WTC11 (cell line): ENCODE measurements around the gene TRIM46. TPM values are rescaled to one million over a fixed set of nuclear protein-coding genes. Genes with fewer than 3 reads are reported as not detected.

Experiments
- ATAC-seq: fragments of 200-7000 bp; cut with Tn5 transposase; 2 replicates; pipeline ENCODE4 v1.10.0; 2021; ENCODE audit warnings: mild to moderate bottlenecking, moderate library complexity
- CTCF ChIA-PET: fragments of 300-600 bp; sonication (Branson Sonifier 250); formaldehyde crosslinking; loops from one replicate; lab custom pipeline; 2021; ENCODE audit warnings: antibody characterized with exemption; lab: Charles Lee
- POLR2A ChIA-PET: fragments of 350-600 bp; sonication (Branson Sonifier 250); formaldehyde crosslinking; loops from one replicate; lab custom pipeline; 2021; ENCODE audit warnings: antibody characterized with exemption; lab: Charles Lee
- DNase-seq: peaks from one replicate; pipeline ENCODE4 v3.0.0; 2021; ENCODE audit warnings: low spot score
- H3K27ac Mint-ChIP-seq: 2 replicates; pipeline ENCODE4 v1.8.0; 2021; ENCODE audit warnings: mixed read lengths
- H3K27me3 Mint-ChIP-seq: 2 replicates; pipeline ENCODE4 v1.8.0; 2021; ENCODE audit warnings: low read depth, mild to moderate bottlenecking, moderate library complexity, mixed read lengths
- H3K36me3 Mint-ChIP-seq: 2 replicates; pipeline ENCODE4 v1.8.0; 2021; ENCODE audit warnings: mixed read lengths
- H3K4me1 Mint-ChIP-seq: 2 replicates; pipeline ENCODE4 v1.8.0; 2022; ENCODE audit warnings: mixed read lengths
- H3K4me3 Mint-ChIP-seq: 2 replicates; pipeline ENCODE4 v1.8.0; 2021; ENCODE audit warnings: mild to moderate bottlenecking, moderate library complexity, mixed read lengths
- H3K9me3 Mint-ChIP-seq: 2 replicates; pipeline ENCODE4 v1.8.0; 2021; ENCODE audit warnings: mixed read lengths
- ESRRA ChIP-seq: sonication (generic); formaldehyde crosslinking; IDR thresholded peaks from 2 replicates; pipeline ENCODE4 v1.8.1; 2022; ENCODE audit warnings: mild to moderate bottlenecking, missing genetic modification reagents, borderline replicate concordance
- ETV6 ChIP-seq: sonication (generic); formaldehyde crosslinking; IDR thresholded peaks from 2 replicates; pipeline ENCODE4 v1.8.1; 2022; ENCODE audit warnings: mild to moderate bottlenecking, missing genetic modification reagents
- FOXK1 ChIP-seq: sonication (generic); formaldehyde crosslinking; IDR thresholded peaks from 2 replicates; pipeline ENCODE4 v1.8.0; 2022; ENCODE audit warnings: mild to moderate bottlenecking, moderate library complexity, missing genetic modification reagents
- TP53 ChIP-seq: sonication (generic); formaldehyde crosslinking; IDR thresholded peaks from 2 replicates; pipeline ENCODE4 v1.8.1; 2023; ENCODE audit warnings: mild to moderate bottlenecking, missing genetic modification reagents
- ZNF317 ChIP-seq: sonication (generic); formaldehyde crosslinking; IDR thresholded peaks from 2 replicates; pipeline ENCODE4 v1.8.1; 2023; ENCODE audit warnings: low read depth, mild to moderate bottlenecking, moderate library complexity, missing genetic modification reagents, borderline replicate concordance
- total RNA-seq: library from RNA; stranded (reverse); gene quantifications from 3 replicates; pipeline ENCODE4 v1.2.3, GENCODE V29; 2021
- TF ChIP-seq, protein P1 (sequence below): sonication (generic); formaldehyde crosslinking; IDR thresholded peaks from 2 replicates; pipeline ENCODE4 v1.8.0; 2022; ENCODE audit warnings: missing genetic modification reagents
- TF ChIP-seq, protein P2 (sequence below): sonication (generic); formaldehyde crosslinking; IDR thresholded peaks from 2 replicates; pipeline ENCODE4 v1.8.0; 2022; ENCODE audit warnings: mild to moderate bottlenecking, missing genetic modification reagents
- TF ChIP-seq, protein P3 (sequence below): sonication (generic); formaldehyde crosslinking; IDR thresholded peaks from 2 replicates; pipeline ENCODE4 v1.8.1; 2022; ENCODE audit warnings: low read depth, mild to moderate bottlenecking, moderate library complexity, missing genetic modification reagents, borderline replicate concordance
- TF ChIP-seq, protein P4 (sequence below): sonication (generic); formaldehyde crosslinking; IDR thresholded peaks from 2 replicates; pipeline ENCODE4 v1.8.1; 2022; ENCODE audit warnings: missing genetic modification reagents, borderline replicate concordance
- TF ChIP-seq, protein P5 (sequence below): sonication (generic); formaldehyde crosslinking; IDR thresholded peaks from 2 replicates; pipeline ENCODE4 v1.8.1; 2023; ENCODE audit warnings: mild to moderate bottlenecking, missing genetic modification reagents, moderate library complexity
- TF ChIP-seq, protein P6 (sequence below): fragments of 250-450 bp; sonication (Bioruptor Pico); IDR thresholded peaks from 2 replicates; pipeline ENCODE4 v1.9.0; 2021; ENCODE audit warnings: mild to moderate bottlenecking, borderline replicate concordance

Gene TRIM46
- total RNA-seq, 1 experiment from 2014 or later: 22.1 TPM

DNA sequence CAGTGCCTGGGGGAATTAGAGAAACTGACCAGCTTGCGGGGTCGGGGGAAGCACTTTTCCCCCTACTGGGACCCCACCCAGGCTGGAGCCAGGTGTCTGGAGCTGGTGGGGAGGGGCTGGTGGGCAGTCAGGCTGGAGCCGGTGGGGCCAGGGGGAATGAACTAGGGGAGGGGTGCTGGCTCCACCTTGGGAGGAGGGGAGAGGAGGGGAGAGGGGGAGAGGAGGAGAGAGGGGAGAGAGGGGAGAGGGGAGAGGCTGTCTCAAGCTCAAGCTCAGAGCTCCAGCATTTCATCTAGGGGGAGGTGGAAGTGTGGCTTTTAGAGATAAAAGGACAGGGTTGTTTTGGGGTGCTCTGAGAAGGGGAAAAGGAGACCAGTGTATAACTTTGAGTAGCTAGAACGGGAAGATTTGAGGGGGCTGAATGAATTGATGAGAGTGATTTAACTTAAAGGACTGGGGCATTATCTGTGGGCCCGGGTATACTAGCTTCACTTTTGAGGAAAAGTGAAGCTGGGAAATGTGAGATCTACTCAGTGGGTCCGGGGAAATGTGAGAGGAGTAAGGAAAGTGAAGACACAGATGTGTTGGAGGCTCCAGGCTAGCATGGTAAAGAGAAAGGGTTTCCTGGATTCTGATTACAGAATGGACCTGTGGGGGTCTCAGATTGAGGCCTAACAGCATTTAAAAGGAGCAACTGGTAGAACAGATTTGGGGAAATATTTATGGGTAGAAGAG, 43.2 kb upstream of the TRIM46 start (continued):
- TF ChIP-seq, protein P1, sequence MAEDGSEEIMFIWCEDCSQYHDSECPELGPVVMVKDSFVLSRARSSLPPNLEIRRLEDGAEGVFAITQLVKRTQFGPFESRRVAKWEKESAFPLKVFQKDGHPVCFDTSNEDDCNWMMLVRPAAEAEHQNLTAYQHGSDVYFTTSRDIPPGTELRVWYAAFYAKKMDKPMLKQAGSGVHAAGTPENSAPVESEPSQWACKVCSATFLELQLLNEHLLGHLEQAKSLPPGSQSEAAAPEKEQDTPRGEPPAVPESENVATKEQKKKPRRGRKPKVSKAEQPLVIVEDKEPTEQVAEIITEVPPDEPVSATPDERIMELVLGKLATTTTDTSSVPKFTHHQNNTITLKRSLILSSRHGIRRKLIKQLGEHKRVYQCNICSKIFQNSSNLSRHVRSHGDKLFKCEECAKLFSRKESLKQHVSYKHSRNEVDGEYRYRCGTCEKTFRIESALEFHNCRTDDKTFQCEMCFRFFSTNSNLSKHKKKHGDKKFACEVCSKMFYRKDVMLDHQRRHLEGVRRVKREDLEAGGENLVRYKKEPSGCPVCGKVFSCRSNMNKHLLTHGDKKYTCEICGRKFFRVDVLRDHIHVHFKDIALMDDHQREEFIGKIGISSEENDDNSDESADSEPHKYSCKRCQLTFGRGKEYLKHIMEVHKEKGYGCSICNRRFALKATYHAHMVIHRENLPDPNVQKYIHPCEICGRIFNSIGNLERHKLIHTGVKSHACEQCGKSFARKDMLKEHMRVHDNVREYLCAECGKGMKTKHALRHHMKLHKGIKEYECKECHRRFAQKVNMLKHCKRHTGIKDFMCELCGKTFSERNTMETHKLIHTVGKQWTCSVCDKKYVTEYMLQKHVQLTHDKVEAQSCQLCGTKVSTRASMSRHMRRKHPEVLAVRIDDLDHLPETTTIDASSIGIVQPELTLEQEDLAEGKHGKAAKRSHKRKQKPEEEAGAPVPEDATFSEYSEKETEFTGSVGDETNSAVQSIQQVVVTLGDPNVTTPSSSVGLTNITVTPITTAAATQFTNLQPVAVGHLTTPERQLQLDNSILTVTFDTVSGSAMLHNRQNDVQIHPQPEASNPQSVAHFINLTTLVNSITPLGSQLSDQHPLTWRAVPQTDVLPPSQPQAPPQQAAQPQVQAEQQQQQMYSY (CRISPR knock-in tag): no peak

DNA sequence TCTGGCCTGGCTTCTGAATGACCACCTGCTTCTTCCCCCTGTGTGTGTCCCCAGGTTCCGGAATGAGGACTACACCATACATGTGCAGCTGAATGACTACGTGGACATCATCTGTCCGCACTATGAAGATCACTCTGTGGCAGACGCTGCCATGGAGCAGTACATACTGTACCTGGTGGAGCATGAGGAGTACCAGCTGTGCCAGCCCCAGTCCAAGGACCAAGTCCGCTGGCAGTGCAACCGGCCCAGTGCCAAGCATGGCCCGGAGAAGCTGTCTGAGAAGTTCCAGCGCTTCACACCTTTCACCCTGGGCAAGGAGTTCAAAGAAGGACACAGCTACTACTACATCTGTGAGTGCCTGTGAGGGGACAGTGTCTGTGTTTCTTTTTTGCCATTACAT, 42.4 kb upstream of the TRIM46 start:
- Mint-ChIP-seq H3K4me1 (peaks cover 46% of the 10 kb centered on the region), H3K27me3 (peaks cover 26% of the 10 kb centered on the region), H3K9me3 (no peaks in the 10 kb centered on the region), H3K27ac (no peak overlapping the region), H3K36me3 (peaks cover 16% of the 10 kb centered on the region), H3K4me3 (no peak overlapping the region)
- CTCF ChIA-PET: interaction anchor here (3.9 to 12.9 kb wide), 4 partner anchors 37 to 46 kb away, joined by 49 to 164 read pairs (median 102); partner anchors contain the start of genes KRTCAP2 and TRIM46
- TF ChIP-seq, protein P2, sequence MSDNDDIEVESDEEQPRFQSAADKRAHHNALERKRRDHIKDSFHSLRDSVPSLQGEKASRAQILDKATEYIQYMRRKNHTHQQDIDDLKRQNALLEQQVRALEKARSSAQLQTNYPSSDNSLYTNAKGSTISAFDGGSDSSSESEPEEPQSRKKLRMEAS (CRISPR knock-in tag): no peak
- TF ChIP-seq, protein P3, sequence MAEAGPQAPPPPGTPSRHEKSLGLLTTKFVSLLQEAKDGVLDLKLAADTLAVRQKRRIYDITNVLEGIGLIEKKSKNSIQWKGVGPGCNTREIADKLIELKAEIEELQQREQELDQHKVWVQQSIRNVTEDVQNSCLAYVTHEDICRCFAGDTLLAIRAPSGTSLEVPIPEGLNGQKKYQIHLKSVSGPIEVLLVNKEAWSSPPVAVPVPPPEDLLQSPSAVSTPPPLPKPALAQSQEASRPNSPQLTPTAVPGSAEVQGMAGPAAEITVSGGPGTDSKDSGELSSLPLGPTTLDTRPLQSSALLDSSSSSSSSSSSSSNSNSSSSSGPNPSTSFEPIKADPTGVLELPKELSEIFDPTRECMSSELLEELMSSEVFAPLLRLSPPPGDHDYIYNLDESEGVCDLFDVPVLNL (CRISPR knock-in tag): no peak
- TF ChIP-seq, protein P4, sequence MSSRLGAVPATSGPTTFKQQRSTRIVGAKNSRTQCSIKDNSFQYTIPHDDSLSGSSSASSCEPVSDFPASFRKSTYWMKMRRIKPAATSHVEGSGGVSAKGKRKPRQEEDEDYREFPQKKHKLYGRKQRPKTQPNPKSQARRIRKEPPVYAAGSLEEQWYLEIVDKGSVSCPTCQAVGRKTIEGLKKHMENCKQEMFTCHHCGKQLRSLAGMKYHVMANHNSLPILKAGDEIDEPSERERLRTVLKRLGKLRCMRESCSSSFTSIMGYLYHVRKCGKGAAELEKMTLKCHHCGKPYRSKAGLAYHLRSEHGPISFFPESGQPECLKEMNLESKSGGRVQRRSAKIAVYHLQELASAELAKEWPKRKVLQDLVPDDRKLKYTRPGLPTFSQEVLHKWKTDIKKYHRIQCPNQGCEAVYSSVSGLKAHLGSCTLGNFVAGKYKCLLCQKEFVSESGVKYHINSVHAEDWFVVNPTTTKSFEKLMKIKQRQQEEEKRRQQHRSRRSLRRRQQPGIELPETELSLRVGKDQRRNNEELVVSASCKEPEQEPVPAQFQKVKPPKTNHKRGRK (CRISPR knock-in tag): no peak
- TF ChIP-seq, protein P5, sequence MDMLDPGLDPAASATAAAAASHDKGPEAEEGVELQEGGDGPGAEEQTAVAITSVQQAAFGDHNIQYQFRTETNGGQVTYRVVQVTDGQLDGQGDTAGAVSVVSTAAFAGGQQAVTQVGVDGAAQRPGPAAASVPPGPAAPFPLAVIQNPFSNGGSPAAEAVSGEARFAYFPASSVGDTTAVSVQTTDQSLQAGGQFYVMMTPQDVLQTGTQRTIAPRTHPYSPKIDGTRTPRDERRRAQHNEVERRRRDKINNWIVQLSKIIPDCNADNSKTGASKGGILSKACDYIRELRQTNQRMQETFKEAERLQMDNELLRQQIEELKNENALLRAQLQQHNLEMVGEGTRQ (CRISPR knock-in tag): no peak
- TF ChIP-seq TP53 (CRISPR knock-in tag) (no peak), ESRRA (CRISPR knock-in tag) (no peak), ZNF317 (CRISPR knock-in tag) (no peak), ETV6 (CRISPR knock-in tag) (no peak), FOXK1 (no peak)
- TF ChIP-seq, protein P6, sequence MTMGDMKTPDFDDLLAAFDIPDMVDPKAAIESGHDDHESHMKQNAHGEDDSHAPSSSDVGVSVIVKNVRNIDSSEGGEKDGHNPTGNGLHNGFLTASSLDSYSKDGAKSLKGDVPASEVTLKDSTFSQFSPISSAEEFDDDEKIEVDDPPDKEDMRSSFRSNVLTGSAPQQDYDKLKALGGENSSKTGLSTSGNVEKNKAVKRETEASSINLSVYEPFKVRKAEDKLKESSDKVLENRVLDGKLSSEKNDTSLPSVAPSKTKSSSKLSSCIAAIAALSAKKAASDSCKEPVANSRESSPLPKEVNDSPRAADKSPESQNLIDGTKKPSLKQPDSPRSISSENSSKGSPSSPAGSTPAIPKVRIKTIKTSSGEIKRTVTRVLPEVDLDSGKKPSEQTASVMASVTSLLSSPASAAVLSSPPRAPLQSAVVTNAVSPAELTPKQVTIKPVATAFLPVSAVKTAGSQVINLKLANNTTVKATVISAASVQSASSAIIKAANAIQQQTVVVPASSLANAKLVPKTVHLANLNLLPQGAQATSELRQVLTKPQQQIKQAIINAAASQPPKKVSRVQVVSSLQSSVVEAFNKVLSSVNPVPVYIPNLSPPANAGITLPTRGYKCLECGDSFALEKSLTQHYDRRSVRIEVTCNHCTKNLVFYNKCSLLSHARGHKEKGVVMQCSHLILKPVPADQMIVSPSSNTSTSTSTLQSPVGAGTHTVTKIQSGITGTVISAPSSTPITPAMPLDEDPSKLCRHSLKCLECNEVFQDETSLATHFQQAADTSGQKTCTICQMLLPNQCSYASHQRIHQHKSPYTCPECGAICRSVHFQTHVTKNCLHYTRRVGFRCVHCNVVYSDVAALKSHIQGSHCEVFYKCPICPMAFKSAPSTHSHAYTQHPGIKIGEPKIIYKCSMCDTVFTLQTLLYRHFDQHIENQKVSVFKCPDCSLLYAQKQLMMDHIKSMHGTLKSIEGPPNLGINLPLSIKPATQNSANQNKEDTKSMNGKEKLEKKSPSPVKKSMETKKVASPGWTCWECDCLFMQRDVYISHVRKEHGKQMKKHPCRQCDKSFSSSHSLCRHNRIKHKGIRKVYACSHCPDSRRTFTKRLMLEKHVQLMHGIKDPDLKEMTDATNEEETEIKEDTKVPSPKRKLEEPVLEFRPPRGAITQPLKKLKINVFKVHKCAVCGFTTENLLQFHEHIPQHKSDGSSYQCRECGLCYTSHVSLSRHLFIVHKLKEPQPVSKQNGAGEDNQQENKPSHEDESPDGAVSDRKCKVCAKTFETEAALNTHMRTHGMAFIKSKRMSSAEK: no peak
- POLR2A ChIA-PET: no interaction called here
- DNase-seq (no peak), ATAC-seq (no peak)
